Caco-2 (cell line): ENCODE results near the gene CC2D1B. TPM values are rescaled to one million over a fixed set of nuclear protein-coding genes. Genes with fewer than 3 reads are reported as not detected.

Experiments used
- BruUV-seq: library from RNA; stranded (reverse); fragments of 400-500 nt; replicated peaks from 2 replicates; lab custom pipeline; 2021; lab: Mats Ljungman, UMichigan
- CTCF ChIA-PET: fragments of 300-600 bp; sonication (Branson Sonifier 250); formaldehyde crosslinking; loops from one replicate; lab custom pipeline; 2022; ENCODE audit warnings: antibody characterized with exemption; lab: Charles Lee
- POLR2A ChIA-PET: fragments of 300-600 bp; sonication (Branson Sonifier 250); formaldehyde crosslinking; loops from one replicate; lab custom pipeline; 2022; ENCODE audit warnings: antibody characterized with exemption; lab: Charles Lee
- DNase-seq, 2 experiments: peaks; one replicate each; pipeline versions ENCODE4 v3.0.0 to v3.0.0-alpha.2; 2020 to 2022
- H3K27me3 ChIP-seq: replicated peaks from 2 replicates; pipeline ENCODE4 v1.6.0; 2011; ENCODE audit warnings: low read length; ENCODE audit not compliant: control insufficient read depth, insufficient read depth
- H3K36me3 ChIP-seq: 2 replicates; pipeline ENCODE4 v1.5.1; 2011; ENCODE audit warnings: low read length; ENCODE audit not compliant: control insufficient read depth, insufficient read depth
- H3K4me1 ChIP-seq: fragments of 250-450 bp; sonication (Bioruptor Pico); 2 replicates; pipeline ENCODE4 v1.5.1; 2020; ENCODE audit warnings: mild to moderate bottlenecking
- H3K4me3 ChIP-seq: 2 replicates; pipeline ENCODE4 v1.5.1; 2011; ENCODE audit warnings: low read depth, mild to moderate bottlenecking, control low read depth, low read length
- H3K9me3 ChIP-seq: fragments of 250-450 bp; sonication (Bioruptor Pico); 2 replicates; pipeline ENCODE4 v1.5.1; 2020; ENCODE audit warnings: mild to moderate bottlenecking, moderate library complexity
- H3K27ac Mint-ChIP-seq: one replicate; pipeline ENCODE4 v1.8.0; 2022; ENCODE audit warnings: mixed read lengths; ENCODE audit not compliant: unreplicated experiment
- H3K27me3 Mint-ChIP-seq: one replicate; pipeline ENCODE4 v1.8.0; 2022; ENCODE audit warnings: mixed read lengths; ENCODE audit not compliant: insufficient read depth, unreplicated experiment
- H3K36me3 Mint-ChIP-seq: one replicate; pipeline ENCODE4 v1.8.0; 2022; ENCODE audit warnings: mild to moderate bottlenecking, mixed read lengths; ENCODE audit not compliant: insufficient read depth, unreplicated experiment
- H3K4me1 Mint-ChIP-seq: one replicate; pipeline ENCODE4 v1.8.0; 2022; ENCODE audit warnings: low read depth, mixed read lengths; ENCODE audit not compliant: unreplicated experiment
- H3K4me3 Mint-ChIP-seq: one replicate; pipeline ENCODE4 v1.8.0; 2022; ENCODE audit warnings: mild to moderate bottlenecking, moderate library complexity, mixed read lengths; ENCODE audit not compliant: unreplicated experiment
- H3K9me3 Mint-ChIP-seq: one replicate; pipeline ENCODE4 v1.8.0; 2022; ENCODE audit warnings: mixed read lengths; ENCODE audit not compliant: unreplicated experiment
- intact Hi-C: fragments of 100-400 bp; cut with micrococcal nuclease; formaldehyde crosslinking; loops from one replicate; pipeline ENCODE4 v1.10.0; 2022; ENCODE audit not compliant: unreplicated experiment
- total RNA-seq: library from RNA; stranded (reverse); gene quantifications from 2 replicates; pipeline ENCODE4 v1.2.3, GENCODE V29; 2022
- TF ChIP-seq, protein P1 (sequence below), 2 experiments: fragments of 200-600 bp in 1 of 2; IDR thresholded peaks; 1 replicate in 1 of 2; 2 replicates in 1 of 2; pipeline versions ENCODE4 v1.5.1 to v1.8.0; 2011 to 2022; ENCODE audit warnings: antibody characterized with exemption in 1 of 2, control low read depth in 1 of 2, inconsistent platforms in 1 of 2, low read depth in 1 of 2, low read length in 1 of 2, mild to moderate bottlenecking in 1 of 2, moderate library complexity in 1 of 2; ENCODE audit not compliant: insufficient read depth in 1 of 2, severe bottlenecking in 1 of 2, unreplicated experiment in 1 of 2

Gene CC2D1B
- total RNA-seq, 1 experiment from 2014 or later = 31.1 TPM

DNA sequence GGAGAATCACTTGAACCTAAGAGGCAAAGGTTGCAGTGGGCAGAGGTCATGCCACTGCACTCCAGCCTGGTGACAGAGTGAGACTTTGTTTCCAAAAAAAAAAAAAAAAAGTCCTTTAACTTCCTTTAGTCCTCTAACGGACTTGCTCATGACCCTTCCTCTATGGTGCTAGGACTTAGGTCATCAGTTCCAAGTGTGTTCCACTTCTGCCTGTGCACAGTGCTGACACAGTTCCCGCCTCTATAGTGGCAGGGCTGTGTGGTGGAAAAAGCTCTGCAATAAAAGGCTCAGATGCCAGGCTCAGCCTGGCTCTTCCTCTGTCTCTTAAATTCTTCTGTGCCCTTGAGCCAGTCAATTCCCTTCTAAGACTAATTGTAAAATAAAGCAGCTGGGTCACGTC lies 22.0 kb downstream of the CC2D1B start:
- no TSS peak for BruUV-seq
- intact Hi-C loops = no loop called here
- POLR2A ChIA-PET = no interaction called here
- Histone ChIP-seq H3K4me1 (no peaks in the 10 kb centered on the region), H3K36me3 (no peaks in the 10 kb centered on the region), H3K4me3 (no peak overlapping the region), H3K9me3 (no peaks in the 10 kb centered on the region), H3K27me3 (no peaks in the 10 kb centered on the region)
- Mint-ChIP-seq H3K27ac (no peak overlapping the region), H3K36me3 (peaks cover 15% of the 10 kb centered on the region), H3K4me1 (no peaks in the 10 kb centered on the region), H3K4me3 (no peak overlapping the region), H3K27me3 (no peaks in the 10 kb centered on the region), H3K9me3 (no peaks in the 10 kb centered on the region)
- DNase-seq = no peak
- CTCF ChIA-PET = no interaction called here
- TF ChIP-seq, protein P1, sequence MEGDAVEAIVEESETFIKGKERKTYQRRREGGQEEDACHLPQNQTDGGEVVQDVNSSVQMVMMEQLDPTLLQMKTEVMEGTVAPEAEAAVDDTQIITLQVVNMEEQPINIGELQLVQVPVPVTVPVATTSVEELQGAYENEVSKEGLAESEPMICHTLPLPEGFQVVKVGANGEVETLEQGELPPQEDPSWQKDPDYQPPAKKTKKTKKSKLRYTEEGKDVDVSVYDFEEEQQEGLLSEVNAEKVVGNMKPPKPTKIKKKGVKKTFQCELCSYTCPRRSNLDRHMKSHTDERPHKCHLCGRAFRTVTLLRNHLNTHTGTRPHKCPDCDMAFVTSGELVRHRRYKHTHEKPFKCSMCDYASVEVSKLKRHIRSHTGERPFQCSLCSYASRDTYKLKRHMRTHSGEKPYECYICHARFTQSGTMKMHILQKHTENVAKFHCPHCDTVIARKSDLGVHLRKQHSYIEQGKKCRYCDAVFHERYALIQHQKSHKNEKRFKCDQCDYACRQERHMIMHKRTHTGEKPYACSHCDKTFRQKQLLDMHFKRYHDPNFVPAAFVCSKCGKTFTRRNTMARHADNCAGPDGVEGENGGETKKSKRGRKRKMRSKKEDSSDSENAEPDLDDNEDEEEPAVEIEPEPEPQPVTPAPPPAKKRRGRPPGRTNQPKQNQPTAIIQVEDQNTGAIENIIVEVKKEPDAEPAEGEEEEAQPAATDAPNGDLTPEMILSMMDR (IDR thresholded peaks at IDR 0.05; ENCODE audit: insufficient read depth in 1 of 2, low read depth in 1 of 2, low read length in 1 of 2, severe bottlenecking in 1 of 2, unreplicated experiment in 1 of 2) = no peak

DNA sequence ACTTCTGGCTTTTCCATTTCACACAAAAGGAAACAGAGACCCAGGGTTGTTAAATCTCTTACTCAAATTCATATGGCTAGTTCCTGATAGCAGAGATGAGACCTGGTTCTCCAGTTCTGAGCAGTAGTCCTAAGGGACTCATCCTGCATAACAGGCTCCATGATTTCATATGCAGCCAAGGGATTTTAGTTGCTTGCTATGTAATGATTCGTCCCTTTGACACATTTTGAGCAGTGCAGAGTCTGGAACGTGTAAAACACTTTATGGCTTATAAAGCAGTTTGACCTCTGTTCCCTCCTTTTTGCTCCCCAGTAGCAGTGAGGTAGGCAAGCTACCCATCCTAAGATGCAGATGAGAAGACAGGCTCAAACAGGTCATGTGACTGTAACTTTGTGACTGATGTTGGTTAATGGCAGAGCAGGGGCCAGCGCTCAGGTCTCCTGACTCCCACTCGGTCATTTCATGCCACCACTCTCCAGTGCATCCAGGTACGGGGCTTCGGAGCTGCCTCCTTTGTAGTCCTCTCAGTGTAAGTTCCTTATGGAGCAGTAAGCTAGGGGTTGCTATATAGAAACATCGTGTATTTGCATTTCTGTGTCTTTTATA lies 24.2 kb downstream of the CC2D1B start:
- no peak overlapping the region for H3K4me3 ChIP-seq
- TF ChIP-seq, protein P1 (IDR thresholded peaks at IDR 0.05; ENCODE audit: insufficient read depth in 1 of 2, low read depth in 1 of 2, low read length in 1 of 2, severe bottlenecking in 1 of 2, unreplicated experiment in 1 of 2) = no peak
- H3K9me3 Mint-ChIP-seq = no peaks in the 10 kb centered on the region
- no peaks in the 10 kb centered on the region for H3K9me3 ChIP-seq
- DNase-seq = no peak
- no peaks in the 10 kb centered on the region for H3K27me3 ChIP-seq
- POLR2A ChIA-PET = no interaction called here
- H3K27ac Mint-ChIP-seq = no peak overlapping the region
- CTCF ChIA-PET = interaction anchor here (0.6 kb wide), 1 partner anchor 41 kb away, joined by 3 read pairs; no protein-coding TSS in a partner anchor
- H3K4me1 Mint-ChIP-seq = no peaks in the 10 kb centered on the region
- no TSS peak for BruUV-seq
- H3K36me3 Mint-ChIP-seq = peaks cover under 1% of the 10 kb centered on the region
- intact Hi-C loops = no loop called here
- no peak overlapping the region for H3K4me3 Mint-ChIP-seq
- H3K27me3 Mint-ChIP-seq = no peaks in the 10 kb centered on the region
- no peaks in the 10 kb centered on the region for H3K36me3 ChIP-seq
- H3K4me1 ChIP-seq = no peaks in the 10 kb centered on the region

DNA sequence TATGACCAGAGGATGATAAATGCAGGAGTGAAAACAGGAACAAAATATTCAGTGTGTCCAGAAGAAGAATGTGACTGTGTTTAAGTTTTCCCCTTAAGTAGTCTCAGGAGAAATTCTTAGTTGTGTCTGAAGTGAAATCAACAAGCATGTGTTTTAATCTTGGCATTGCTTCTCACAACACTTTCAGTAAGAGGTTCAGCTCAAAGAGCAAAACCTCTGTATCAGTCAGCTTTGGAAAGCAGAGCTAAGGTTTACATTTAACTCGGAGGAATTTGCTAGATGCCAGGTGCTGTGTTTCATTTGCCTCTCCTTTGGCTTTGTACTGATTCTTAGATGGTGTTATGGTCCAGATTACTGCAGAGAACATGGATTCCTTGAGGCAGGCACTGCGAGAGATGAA lies 28.6 kb downstream of the CC2D1B start:
- Histone ChIP-seq H3K36me3 (no peaks in the 10 kb centered on the region), H3K4me1 (no peaks in the 10 kb centered on the region), H3K27me3 (no peaks in the 10 kb centered on the region), H3K9me3 (no peaks in the 10 kb centered on the region), H3K4me3 (no peak overlapping the region)
- Mint-ChIP-seq H3K9me3 (no peaks in the 10 kb centered on the region), H3K27ac (no peak overlapping the region), H3K4me3 (no peak overlapping the region), H3K27me3 (no peaks in the 10 kb centered on the region), H3K36me3 (no peaks in the 10 kb centered on the region), H3K4me1 (no peaks in the 10 kb centered on the region)
- POLR2A ChIA-PET = no interaction called here
- TF ChIP-seq, protein P1 (IDR thresholded peaks at IDR 0.05; ENCODE audit: insufficient read depth in 1 of 2, low read depth in 1 of 2, low read length in 1 of 2, severe bottlenecking in 1 of 2, unreplicated experiment in 1 of 2) = no peak
- DNase-seq = no peak
- intact Hi-C loops = no loop called here
- no TSS peak for BruUV-seq
- CTCF ChIA-PET = no interaction called here
